Measurements from ENCODE around the gene MAP2K6.

MAP2K6 gene

GRCh38 chr17:69435971-69436696, 21.6 kb downstream of the MAP2K6 start:
- Histone ChIP-seq H3K9me3 (ENCODE audit: insufficient read depth, low read depth, low read length) (peaks cover 3% of the 10 kb centered on the region; the same call in 1 of the 2 replicates), H3K4me3 (ENCODE audit: low read length, poor library complexity, severe bottlenecking) (no peak overlapping the region), H3K4me1 (ENCODE audit: insufficient read depth, low read length, poor library complexity, severe bottlenecking) (peaks cover 9% of the 10 kb centered on the region)

GRCh38 chr17:69437475-69437874, 23.0 kb downstream of the MAP2K6 start:
- Histone ChIP-seq H3K9me3 (ENCODE audit: insufficient read depth, low read depth, low read length) (peaks cover 3% of the 10 kb centered on the region; the same call in 1 of the 2 replicates), H3K4me2 (ENCODE audit: low read depth, low read length, poor library complexity, severe bottlenecking) (no peak overlapping the region), H3K9me2 (replicated peaks; ENCODE audit: low read depth, low read length) (no peaks in the 10 kb centered on the region), H3K36me3 (ENCODE audit: insufficient read depth, low read length) (no peaks in the 10 kb centered on the region), H3K4me3 (ENCODE audit: low read length, poor library complexity, severe bottlenecking) (no peak overlapping the region), H3K9ac (ENCODE audit: low read depth, low read length, poor library complexity, severe bottlenecking) (no peak overlapping the region), H2AFZ (ENCODE audit: low read length) (no peak overlapping the region), H4K20me1 (ENCODE audit: insufficient read depth, low read length, poor library complexity, severe bottlenecking) (peaks cover 2% of the 10 kb centered on the region), H3K4me1 (ENCODE audit: insufficient read depth, low read length, poor library complexity, severe bottlenecking) (peaks cover 9% of the 10 kb centered on the region), H3K79me2 (ENCODE audit: insufficient read depth, low read length) (peaks cover 27% of the 10 kb centered on the region; the same call in 1 of the 2 replicates), H3F3A (ENCODE audit: low read depth) (no peaks in the 10 kb centered on the region), H3K27me3 (ENCODE audit: insufficient read depth, low read length, poor library complexity, severe bottlenecking) (no peaks in the 10 kb centered on the region)
- TF ChIP-seq EZH2phosphoT487 (IDR thresholded peaks at IDR 0.05; ENCODE audit: borderline replicate concordance) (no peak), CTCF (conservative IDR thresholded peaks at IDR 0.05; ENCODE audit: low read length) (no peak)

More at GRCh38 chr17:69435971-69436696, 21.6 kb downstream of the MAP2K6 start:
- Histone ChIP-seq H2AFZ (ENCODE audit: low read length) (no peak overlapping the region), H4K20me1 (ENCODE audit: insufficient read depth, low read length, poor library complexity, severe bottlenecking) (peaks cover 2% of the 10 kb centered on the region), H3K9ac (ENCODE audit: low read depth, low read length, poor library complexity, severe bottlenecking) (no peak overlapping the region), H3K9me2 (replicated peaks; ENCODE audit: low read depth, low read length) (no peaks in the 10 kb centered on the region), H3K79me2 (ENCODE audit: insufficient read depth, low read length) (peaks cover 28% of the 10 kb centered on the region; the same call in 1 of the 2 replicates), H3F3A (ENCODE audit: low read depth) (no peaks in the 10 kb centered on the region), H3K36me3 (ENCODE audit: insufficient read depth, low read length) (no peaks in the 10 kb centered on the region), H3K27me3 (ENCODE audit: insufficient read depth, low read length, poor library complexity, severe bottlenecking) (no peaks in the 10 kb centered on the region), H3K4me2 (ENCODE audit: low read depth, low read length, poor library complexity, severe bottlenecking) (no peak overlapping the region)
- TF ChIP-seq CTCF (conservative IDR thresholded peaks at IDR 0.05; ENCODE audit: low read length) (no peak), EZH2phosphoT487 (IDR thresholded peaks at IDR 0.05; ENCODE audit: borderline replicate concordance) (no peak)

- Histone ChIP-seq H3K4me1 (ENCODE audit: insufficient read depth, low read length, poor library complexity, severe bottlenecking) (peaks cover 3% of the 10 kb centered on the region), H3K4me3 (ENCODE audit: low read length, poor library complexity, severe bottlenecking) (no peak overlapping the region), H3F3A (ENCODE audit: low read depth) (no peaks in the 10 kb centered on the region), H3K9me2 (replicated peaks; ENCODE audit: low read depth, low read length) (no peaks in the 10 kb centered on the region), H3K79me2 (ENCODE audit: insufficient read depth, low read length) (peaks cover 32% of the 10 kb centered on the region; the same call in 1 of the 2 replicates), H3K27me3 (ENCODE audit: insufficient read depth, low read length, poor library complexity, severe bottlenecking) (no peaks in the 10 kb centered on the region), H3K9ac (ENCODE audit: low read depth, low read length, poor library complexity, severe bottlenecking) (no peak overlapping the region), H2AFZ (ENCODE audit: low read length) (no peak overlapping the region), H3K4me2 (ENCODE audit: low read depth, low read length, poor library complexity, severe bottlenecking) (no peak overlapping the region), H4K20me1 (ENCODE audit: insufficient read depth, low read length, poor library complexity, severe bottlenecking) (peaks cover 2% of the 10 kb centered on the region), H3K9me3 (ENCODE audit: insufficient read depth, low read depth, low read length) (peaks cover 3% of the 10 kb centered on the region; the same call in 1 of the 2 replicates), H3K36me3 (ENCODE audit: insufficient read depth, low read length) (no peaks in the 10 kb centered on the region)
- no peak for TF ChIP-seq EZH2phosphoT487 (IDR thresholded peaks at IDR 0.05; ENCODE audit: borderline replicate concordance)
- TF ChIP-seq CTCF (conservative IDR thresholded peaks at IDR 0.05; ENCODE audit: low read length), result no peak
These were observed 24.3 kb downstream of the MAP2K6 start for GRCh38 chr17:69438776-69439175.
